ENCODE data around the gene FRMD4A. TPM values are rescaled to one million over a fixed set of nuclear protein-coding genes. Genes with fewer than 3 reads are reported as not detected.

FRMD4A gene
- polyA plus RNA-seq, 1 donor: 35.1 TPM

DNA sequence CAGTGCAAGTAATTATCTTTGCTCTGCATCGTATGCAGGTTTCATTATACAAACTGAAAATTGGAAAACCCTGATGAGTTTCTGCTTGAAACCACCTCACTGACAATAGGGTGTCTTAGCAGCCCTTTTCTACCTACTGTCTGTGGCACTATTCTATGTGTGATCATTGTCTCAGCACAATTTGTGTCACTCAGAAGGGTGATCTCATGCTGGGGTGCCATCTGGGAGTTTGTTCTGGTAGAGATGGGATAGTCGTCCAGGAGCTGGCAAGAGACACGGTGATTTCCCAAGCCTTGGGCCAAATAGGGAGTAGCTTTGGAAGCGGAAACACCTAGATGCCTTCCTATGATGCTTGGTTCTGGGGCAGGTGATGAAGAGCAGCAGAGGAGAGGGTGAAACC lies 186.3 kb downstream of the FRMD4A start:
- no peak for DNase-seq

DNA sequence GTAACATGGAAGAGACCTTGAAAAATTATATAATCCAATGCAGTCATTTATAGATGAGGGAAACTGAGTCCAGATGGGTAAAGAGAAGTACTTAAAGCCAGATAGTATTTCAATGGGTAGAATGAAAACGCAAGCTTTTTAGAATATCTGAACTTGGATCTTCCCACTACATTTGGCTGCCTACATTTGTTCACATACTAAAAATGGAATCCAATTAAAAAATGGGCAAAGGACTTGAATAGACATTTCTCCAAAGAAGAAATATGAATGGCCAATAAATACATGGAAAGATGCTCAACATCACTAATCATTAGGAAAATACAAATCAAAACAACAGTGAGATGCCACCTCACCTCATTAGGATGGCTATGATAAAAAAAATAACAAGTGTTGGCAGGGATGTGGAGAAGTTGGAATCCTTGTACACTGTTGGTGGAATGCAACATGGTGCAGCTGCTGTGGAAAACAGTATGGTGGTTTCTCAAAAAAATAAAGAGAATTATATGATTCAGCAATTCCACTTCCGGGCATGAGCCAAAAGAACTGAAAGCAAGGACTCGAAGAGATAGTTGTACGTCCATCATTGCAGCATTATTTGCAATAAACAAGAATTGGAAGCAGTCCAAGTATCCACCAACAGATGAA lies 188.0 kb downstream of the FRMD4A start:
- no peak for DNase-seq

DNA sequence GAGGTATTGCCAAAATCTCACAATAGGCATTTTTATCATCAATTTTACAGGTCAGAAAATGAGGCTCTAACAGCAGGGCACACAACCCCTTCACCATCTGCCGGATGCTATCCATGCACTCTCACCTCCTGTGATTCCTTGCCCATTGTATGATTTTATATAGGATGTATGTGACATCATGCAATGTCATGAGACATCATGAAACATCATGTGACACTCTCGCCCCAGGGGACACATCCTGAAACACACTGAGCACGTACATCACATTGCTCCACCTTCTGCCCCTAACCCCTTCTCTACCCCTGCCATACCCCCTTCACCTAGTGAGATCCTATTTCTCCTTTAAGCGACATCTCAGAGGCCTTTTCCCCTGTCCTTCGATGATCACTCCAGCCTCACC lies 189.4 kb downstream of the FRMD4A start:
- no peak for DNase-seq

DNA sequence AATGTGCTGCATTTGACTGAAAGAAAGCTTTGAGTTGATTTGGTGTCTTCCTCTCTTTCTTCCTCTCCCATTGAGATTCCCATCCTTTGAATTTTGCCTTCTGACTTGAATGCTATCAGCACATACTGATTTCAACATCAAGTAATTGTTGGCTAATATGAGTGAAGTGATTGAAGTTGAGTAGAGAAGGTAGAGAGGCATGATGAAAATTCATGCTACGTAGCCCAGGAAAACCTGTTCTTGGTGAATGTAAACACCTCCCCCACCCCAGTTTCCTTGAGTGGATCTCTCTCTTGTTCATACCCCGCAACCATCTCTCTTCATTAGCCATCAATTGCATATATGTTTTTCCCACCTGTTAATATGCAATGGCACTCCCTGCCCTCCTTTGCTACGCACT lies 193.3 kb downstream of the FRMD4A start:
- no peak for DNase-seq

DNA sequence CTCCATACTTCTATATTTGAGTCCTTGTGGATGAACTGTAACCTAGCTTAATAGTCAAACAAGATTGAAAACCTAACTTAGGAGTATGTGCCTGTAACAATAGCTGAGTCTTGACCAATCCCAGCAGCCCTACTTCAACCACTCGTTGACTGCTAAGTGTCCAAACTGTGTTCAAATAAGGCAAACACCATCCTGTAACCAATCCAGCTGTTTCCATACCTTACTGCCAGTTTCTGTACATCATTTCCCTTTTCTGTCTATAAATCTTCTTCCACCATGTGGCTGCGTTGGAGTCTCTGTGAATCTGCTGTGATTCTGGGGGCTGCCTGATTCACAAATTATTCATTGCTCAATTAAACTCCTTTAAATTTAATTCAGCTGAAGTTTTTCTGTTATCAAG lies 195.5 kb downstream of the FRMD4A start:
- peak; percentile 28 for DNase-seq

DNA sequence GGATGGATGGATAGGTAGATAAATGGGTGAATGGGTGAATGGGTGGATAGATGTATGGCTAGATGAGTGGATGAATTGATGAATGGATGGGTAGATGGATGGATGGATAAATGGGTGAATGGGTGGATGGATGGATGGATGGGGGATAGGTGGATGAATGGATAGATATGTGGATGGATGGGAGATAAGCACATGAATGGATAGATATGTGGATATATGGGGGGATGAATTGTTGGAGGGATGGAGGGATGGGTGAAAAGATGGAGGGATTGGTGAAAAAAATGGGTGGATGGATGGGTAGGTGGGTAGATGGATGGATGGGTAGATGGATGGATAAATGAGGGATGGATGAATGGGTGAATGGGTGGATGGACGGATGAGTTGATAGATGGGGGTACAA lies 196.4 kb downstream of the FRMD4A start:
- DNase-seq: no peak

DNA sequence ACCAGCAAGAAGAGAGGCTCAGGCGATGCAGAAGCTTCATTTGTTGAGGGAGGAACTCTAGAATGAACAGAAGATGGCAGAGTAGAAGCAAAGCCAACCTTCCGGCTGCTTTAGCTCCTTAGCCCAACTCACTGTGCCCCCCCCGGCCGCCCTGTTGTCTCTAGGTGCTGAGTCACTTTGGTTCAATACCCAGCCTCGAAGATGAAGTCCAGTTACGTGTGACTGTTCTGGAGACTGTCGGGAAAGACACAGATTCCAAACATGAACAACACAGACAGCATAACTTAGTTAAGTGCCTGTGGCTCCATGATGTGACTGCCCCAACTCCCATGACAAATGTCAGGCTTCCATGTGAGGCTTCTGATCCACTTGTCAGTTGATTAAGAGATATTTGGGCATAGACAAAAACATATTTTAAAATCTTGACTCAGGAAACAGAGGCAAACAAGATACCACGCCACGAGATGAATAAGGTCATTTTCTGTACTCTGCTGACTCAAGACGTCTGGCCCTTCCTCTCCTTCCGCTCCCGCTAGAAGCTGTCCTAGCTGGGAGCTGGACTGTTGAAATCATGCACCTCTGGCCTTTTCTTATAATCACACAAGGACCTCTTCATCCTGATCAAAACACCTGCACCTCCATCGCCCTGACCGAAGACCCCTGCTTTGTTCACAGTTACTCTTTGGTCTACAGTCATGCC lies 199.3 kb downstream of the FRMD4A start:
- no peak for DNase-seq

DNA sequence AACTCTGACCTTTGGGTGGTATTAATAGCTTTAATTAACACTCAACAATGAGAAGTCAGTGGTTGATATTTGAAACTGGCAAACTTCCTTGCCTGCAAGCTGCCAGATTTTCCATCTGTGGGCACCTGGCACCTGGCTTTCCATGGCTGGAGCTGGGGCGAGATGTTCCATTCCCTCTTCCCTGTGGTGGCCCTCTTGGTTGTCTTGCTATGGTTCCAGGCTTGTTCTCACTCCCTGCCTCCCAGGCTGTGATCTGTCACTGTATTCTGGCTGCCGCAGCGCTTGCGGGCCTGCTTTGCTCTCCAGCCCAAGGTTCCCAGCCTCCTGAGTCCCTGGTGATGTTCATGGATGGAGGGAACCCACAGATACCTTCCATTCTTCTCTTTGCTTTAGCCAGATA lies 201.0 kb downstream of the FRMD4A start:
- no peak for DNase-seq

DNA sequence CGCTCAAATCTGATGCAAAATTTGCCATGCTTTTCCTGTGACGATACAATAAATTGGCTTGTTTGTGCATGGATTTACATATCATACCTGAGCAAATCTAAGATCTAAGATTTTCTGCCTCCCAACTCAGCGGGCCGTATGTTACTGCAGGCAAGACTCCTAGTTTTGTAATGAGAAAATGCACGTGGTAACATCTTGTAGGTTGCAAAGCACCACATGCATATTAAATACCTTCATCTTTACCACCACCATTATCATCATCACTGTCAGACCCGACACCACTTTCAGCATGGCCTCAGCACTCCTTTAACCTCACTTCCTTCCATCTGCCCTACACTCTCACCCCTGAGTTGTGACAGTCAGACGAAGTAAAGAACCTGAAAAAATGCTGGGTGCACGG lies 202.2 kb downstream of the FRMD4A start:
- no peak for DNase-seq

DNA sequence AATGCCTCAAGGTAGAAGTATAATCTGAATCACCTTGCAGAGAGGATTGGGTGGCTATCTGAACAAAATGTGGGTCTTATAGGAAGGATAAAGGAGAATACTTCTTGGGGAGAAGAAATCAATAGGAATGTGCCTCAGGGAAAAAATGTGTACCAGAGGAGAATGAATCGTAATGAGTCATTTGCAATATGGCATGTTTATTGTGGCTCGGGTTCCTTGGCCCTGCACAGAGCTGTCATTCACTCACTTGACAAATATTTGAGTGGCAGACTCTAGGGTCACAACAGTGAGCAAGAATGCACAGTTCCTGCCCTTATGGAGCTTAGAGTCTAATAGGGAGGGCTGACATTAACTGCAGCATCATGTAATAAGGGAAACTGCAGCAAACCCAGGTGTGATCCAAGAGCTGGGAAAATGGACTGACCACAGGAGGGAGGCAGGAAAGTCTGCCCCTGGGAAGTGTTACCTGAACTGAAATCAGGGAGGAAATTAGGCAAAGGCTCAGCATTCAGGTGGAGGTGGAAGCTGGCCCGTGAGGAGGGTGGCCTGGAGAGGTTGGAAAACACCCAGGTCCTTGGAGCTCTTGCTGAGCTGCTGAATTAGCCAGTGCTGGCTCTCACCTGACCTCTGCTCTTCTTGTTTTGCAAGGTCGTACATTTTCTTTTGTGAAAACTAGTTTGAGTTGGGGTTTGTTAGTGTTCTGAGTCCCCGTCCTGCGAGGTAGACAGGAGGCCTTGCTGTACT lies 203.9 kb downstream of the FRMD4A start:
- no peak for DNase-seq

DNA sequence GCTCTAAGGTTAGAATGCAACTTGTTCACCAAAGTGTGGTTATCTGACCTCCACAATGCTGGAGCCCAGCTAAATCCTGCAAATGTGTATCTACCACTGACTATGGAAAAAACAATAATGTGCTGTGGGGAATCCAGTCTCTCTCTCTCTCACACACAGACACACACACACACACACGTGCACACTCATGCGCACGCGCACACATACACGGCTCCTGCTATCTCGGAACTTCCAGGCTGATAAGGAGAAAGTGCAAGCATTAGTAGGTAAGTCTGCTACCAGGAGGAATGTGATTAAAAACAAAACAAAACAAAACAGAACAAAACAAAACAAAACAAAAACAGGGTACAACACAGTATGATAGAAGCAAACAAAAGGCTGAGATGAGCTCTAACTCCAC lies 205.2 kb downstream of the FRMD4A start:
- no peak for DNase-seq

DNA sequence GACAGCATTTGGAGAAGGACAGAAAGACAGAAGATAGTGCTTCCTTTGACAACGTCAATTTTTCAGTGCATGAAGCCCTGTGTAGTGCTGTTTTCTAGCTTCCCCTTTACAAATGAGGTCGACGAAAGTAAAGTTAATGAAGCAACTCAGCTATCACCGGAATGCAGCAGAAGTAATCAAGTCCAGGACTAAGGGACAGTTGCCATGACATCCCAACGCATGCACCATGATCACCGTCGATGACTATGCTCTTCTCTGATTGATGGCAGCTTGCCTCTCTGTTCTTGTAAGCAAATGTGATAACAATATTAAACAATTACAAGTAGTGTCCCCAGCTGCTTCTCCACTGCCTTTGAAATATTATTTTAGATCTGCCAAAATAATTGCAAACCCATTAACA lies 205.8 kb downstream of the FRMD4A start:
- no peak for DNase-seq

DNA sequence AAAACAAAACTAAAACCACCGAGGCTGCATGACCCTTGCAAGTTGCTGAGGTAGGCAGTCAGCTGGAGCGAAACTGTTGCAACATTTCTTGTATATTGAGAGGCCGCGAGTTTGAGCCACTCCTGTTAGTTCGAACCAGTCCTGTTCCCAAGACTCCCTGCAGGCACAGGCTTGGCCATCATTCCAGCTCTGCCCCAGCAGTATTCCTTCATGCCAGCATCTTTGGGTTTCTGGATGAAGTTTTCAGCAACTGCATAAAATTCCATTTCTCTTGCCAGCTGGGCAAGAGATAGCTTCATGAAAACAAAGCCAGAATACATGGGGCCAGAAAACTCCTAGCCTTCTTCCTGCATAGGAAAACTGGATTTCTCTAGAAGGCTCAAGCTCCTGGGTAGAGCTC lies 207.6 kb downstream of the FRMD4A start:
- peak; percentile 30 for DNase-seq

DNA sequence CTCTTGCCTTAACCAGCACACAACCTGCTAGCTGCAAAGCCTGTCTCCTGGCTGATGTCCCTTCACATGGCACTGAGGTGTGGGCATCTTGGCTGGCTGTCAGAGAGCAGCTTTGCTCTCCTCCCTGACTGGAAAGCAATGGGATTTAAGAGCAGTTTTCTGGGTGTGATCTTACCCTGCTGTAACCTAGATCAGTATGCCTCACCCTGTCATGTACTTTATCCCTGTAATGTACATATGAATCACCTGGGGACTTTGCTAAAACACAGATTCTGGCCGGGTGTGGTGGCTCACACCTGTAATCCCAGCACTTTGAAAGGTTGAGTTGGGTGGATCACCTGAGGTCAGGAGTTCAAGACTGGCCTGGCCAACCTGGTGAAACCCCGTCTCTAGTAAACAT lies 209.9 kb downstream of the FRMD4A start:
- no peak for DNase-seq

DNA sequence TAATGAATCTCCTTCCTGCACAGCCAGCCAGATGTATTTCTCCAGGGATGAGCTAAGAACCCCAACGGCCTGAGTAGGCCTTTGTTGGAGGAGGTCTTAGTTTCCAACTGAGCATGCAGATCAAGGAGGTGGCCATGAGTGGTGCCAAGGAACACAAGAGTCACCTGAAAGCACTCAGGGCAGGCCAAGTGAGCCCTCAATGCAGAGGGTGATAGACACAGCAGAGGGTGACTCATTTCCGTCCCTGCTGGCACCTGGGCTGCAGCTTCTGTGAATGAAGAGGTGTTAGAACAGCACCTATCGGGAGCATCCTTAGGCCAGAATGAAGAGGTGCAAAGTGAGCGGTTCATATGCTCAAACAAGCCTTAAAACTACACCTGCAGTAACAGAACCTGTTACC lies 211.8 kb downstream of the FRMD4A start:
- DNase-seq: no peak

DNA sequence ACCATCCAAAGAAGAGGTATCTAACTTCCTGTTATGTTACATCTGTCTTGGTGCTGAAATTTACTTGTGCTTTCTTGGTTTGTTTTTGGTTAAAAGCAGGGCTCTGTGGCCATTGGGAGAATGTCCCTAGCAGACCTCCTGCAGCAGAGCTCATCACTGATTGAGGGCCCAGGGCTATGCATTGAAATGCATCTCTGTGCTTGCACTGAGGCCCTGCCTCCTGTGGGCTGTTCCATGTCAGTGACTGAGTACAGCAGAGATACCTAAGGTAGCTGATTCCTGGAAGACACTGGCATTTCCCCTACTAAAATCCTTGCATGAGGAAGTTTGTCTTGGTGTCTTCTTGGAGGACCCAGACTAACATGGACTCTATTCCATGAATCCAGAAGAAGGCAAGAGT lies 213.9 kb downstream of the FRMD4A start:
- DNase-seq: no peak

DNA sequence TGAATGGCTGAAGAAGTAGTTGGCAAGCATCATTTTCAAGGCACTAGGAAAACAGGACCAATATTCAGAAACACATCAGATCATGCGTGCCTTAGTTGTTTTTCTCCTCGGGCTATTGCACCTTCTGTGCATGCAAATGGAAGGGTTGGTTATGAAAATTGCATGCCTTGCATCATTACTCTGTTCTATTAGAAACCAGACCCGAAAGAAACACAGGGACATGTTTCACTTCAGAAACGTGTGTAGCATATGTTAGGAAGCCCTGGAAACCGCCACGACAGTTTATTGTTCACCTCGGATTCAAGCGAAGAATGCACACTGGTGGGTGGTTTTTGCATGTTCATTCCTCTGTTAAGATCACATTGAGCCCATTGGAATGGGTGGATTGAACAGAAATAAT lies 214.7 kb downstream of the FRMD4A start:
- no peak for DNase-seq

DNA sequence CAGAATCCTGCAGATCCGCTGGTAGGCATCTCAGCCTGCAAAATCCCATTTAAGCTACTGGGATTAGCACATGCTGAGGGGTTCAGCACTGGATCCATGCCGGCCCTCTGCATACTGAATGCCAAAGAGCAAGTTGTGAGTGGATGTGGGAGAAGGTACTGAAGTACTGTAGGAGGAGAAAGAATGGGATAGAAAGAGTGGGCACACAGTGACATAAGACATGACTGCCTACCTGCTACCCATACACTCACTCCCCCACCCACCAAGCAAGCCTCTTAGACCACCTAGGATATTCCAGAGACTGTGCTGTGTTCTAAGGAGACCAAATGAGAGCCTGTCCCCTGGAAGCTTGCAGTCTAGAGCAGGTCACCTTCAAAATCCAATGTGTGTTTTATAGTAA lies 215.9 kb downstream of the FRMD4A start:
- no peak for DNase-seq

DNA sequence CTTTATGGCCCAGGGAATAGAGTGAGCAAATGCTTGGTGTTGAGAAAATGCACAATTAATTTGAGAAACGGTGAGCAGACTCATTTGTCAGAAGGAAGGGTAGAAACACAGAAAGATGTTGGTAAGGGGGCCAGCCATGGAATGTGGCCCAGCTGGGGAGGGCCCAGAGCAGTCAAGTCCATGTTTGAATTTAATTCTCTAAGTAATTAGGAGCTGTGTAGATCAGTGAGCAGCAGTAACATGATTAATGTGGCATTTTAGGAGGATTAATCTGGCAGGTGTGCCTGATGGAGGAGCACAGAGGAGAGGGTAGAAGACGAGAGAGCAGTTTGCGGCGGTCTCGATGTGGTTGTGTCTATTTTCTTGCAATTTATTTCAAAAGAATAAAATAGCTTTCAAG lies 218.7 kb downstream of the FRMD4A start:
- no peak for DNase-seq

DNA sequence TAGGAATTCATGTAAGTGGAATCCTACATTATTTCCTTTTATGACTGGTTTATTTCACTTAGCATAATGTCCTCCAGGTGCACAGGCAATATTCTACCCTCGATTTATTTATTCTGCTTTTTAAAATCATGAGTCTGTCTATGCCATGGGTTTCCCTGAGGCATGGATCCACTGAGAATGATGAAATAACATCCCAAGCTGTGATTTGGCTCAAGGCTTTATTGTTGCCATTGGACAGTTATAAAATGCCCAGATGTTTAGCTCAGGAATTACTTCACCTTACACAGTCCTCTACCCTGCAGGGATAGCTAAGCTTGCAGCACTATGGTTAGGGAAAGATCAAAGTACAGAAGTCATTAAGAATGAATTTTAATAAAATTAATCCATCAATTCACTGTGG lies 219.5 kb downstream of the FRMD4A start:
- no peak for DNase-seq

DNA sequence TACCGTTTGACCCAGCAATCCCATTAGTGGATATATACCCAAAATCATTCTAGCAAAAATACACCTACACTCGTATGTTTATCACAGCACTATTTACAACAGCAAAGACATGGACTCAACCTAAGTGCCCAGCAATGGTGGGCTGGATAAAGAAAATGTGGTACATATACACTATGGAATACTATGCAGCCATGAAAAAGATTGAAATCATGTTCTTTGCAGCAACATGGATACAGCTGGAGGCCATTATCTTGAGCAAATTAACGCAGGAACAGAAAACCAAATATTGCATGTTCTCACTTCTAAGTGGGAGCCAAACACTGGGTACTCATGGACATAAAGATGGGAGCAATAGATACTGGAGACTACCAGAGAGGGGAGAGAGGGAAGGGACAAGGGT lies 223.9 kb downstream of the FRMD4A start:
- DNase-seq: no peak

DNA sequence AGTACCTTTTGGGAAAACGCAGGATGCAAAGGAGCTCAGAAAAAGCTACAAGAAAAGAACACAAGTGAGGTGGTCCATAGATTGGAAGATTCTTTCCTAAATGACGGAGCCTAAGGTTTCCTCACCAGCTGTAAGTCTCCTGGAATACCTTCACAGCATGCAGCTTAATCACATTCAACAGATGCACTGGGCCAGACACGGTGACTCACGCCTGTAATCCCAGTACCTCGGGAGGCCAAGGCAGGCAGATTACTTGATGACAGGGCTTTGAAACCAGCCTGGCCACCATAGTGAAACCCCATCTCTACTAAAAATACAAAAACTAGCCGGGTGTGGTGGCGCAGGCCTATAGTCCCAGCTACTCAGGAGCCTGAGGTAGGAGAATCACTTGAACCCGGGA lies 228.7 kb downstream of the FRMD4A start:
- DNase-seq: no peak

DNA sequence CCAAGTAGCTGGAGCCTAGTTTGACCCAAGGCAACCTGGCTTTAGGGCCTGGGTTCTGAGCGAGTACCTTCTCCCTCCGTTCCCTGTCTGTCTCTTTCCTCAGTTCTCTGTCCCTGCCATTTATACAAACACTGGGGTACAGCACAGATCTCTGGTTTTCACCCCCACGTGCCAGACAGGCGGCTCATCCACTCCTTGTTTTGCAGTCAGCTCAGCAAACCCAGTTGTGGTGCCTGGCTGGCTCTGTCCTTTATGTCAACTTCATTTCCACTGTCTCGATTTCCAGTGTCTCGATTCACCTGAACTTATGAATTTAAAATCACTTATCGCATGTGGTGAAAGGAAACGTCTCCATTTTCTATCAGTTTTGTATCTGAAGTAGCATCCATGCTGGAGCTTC lies 230.8 kb downstream of the FRMD4A start:
- DNase-seq: no peak

All from hindlimb muscle (tissue), 1 donor.